Measurements from ENCODE around the gene P2RX6. TPM values are rescaled to one million over a fixed set of nuclear protein-coding genes. Genes with fewer than 3 reads are reported as not detected.

The P2RX6 gene
- total RNA-seq, 1 donor from 2014 or later, result 0.45 TPM

GRCh38 chr22:21030032-21030431, 15.1 kb downstream of the P2RX6 start:
- DNase-seq (ENCODE audit: low read depth), result no peak
- no peak for FAIRE-seq
- no peak for TF ChIP-seq EZH2 (IDR thresholded peaks at IDR 0.05; ENCODE audit: insufficient read depth, low read length)
- TF ChIP-seq CTCF (IDR thresholded peaks at IDR 0.05; ENCODE audit: insufficient read depth, low read depth, low read length), result no peak
- Histone ChIP-seq H3K79me2 (ENCODE audit: insufficient read depth, low read length) (no peaks in the 10 kb centered on the region), H3K9ac (ENCODE audit: low read length) (no peak overlapping the region), H3K4me3 (ENCODE audit: insufficient read depth, low read depth, low read length) (no peak overlapping the region), H3K4me1 (ENCODE audit: insufficient read depth, low read length) (peaks cover 7% of the 10 kb centered on the region), H2AFZ (ENCODE audit: low read depth, low read length) (no peak overlapping the region), H3K4me2 (ENCODE audit: low read length) (no peak overlapping the region), H3K9me3 (ENCODE audit: insufficient read depth, low read depth, low read length) (no peaks in the 10 kb centered on the region), H3K27ac (ENCODE audit: low read depth, low read length) (no peak overlapping the region), H3K27me3 (ENCODE audit: insufficient read depth, low read length) (peaks cover 15% of the 10 kb centered on the region), H3K36me3 (ENCODE audit: insufficient read depth, low read length) (no peaks in the 10 kb centered on the region), H4K20me1 (ENCODE audit: insufficient read depth, low read length) (no peaks in the 10 kb centered on the region)
- Mint-ChIP-seq H3K36me3 (ENCODE audit: low read depth, unreplicated experiment) (no peaks in the 10 kb centered on the region), H3K4me1 (ENCODE audit: low read depth, unreplicated experiment) (peaks cover 6% of the 10 kb centered on the region), H3K27me3 (ENCODE audit: low read depth, unreplicated experiment) (peaks cover 40% of the 10 kb centered on the region), H3K4me3 (ENCODE audit: unreplicated experiment) (no peak overlapping the region), H3K27ac (ENCODE audit: unreplicated experiment) (no peak overlapping the region), H3K9me3 (ENCODE audit: unreplicated experiment) (no peaks in the 10 kb centered on the region)

GRCh38 chr22:21030621-21031544, 15.9 kb downstream of the P2RX6 start:
- Histone ChIP-seq H3K36me3 (ENCODE audit: insufficient read depth, low read length) (no peaks in the 10 kb centered on the region), H4K20me1 (ENCODE audit: insufficient read depth, low read length) (no peaks in the 10 kb centered on the region), H3K9me3 (ENCODE audit: insufficient read depth, low read depth, low read length) (no peaks in the 10 kb centered on the region), H3K9ac (ENCODE audit: low read length) (no peak overlapping the region), H3K27me3 (ENCODE audit: insufficient read depth, low read length) (peaks cover 15% of the 10 kb centered on the region), H3K4me1 (ENCODE audit: insufficient read depth, low read length) (peaks cover 7% of the 10 kb centered on the region), H3K4me3 (ENCODE audit: insufficient read depth, low read depth, low read length) (no peak overlapping the region), H3K4me2 (ENCODE audit: low read length) (no peak overlapping the region), H2AFZ (ENCODE audit: low read depth, low read length) (no peak overlapping the region), H3K79me2 (ENCODE audit: insufficient read depth, low read length) (no peaks in the 10 kb centered on the region), H3K27ac (ENCODE audit: low read depth, low read length) (no peak overlapping the region)
- no peaks in the 10 kb centered on the region for H3K36me3 Mint-ChIP-seq (ENCODE audit: low read depth, unreplicated experiment)
- H3K4me3 Mint-ChIP-seq (ENCODE audit: unreplicated experiment), result no peak overlapping the region
- peaks cover 3% of the 10 kb centered on the region for H3K4me1 Mint-ChIP-seq (ENCODE audit: low read depth, unreplicated experiment)
- DNase-seq (ENCODE audit: low read depth), result no peak
- H3K9me3 Mint-ChIP-seq (ENCODE audit: unreplicated experiment), result no peaks in the 10 kb centered on the region
- H3K27me3 Mint-ChIP-seq (ENCODE audit: low read depth, unreplicated experiment), result peaks cover 32% of the 10 kb centered on the region
- H3K27ac Mint-ChIP-seq (ENCODE audit: unreplicated experiment), result no peak overlapping the region
- FAIRE-seq, result no peak
- TF ChIP-seq CTCF (IDR thresholded peaks at IDR 0.05; ENCODE audit: insufficient read depth, low read depth, low read length) (no peak), EZH2 (IDR thresholded peaks at IDR 0.05; ENCODE audit: insufficient read depth, low read length) (no peak)

GRCh38 chr22:21031545-21032036, 16.6 kb downstream of the P2RX6 start:
- no peak overlapping the region for H3K9ac ChIP-seq (ENCODE audit: low read length)
- no peak overlapping the region for H2AFZ ChIP-seq (ENCODE audit: low read depth, low read length)
- peaks cover 7% of the 10 kb centered on the region for H3K4me1 ChIP-seq (ENCODE audit: insufficient read depth, low read length)
- no peaks in the 10 kb centered on the region for H4K20me1 ChIP-seq (ENCODE audit: insufficient read depth, low read length)
- H3K4me2 ChIP-seq (ENCODE audit: low read length), result no peak overlapping the region
- Mint-ChIP-seq H3K4me3 (ENCODE audit: unreplicated experiment) (no peak overlapping the region), H3K27me3 (ENCODE audit: low read depth, unreplicated experiment) (peaks cover 29% of the 10 kb centered on the region), H3K4me1 (ENCODE audit: low read depth, unreplicated experiment) (peaks cover 3% of the 10 kb centered on the region), H3K27ac (ENCODE audit: unreplicated experiment) (no peak overlapping the region), H3K9me3 (ENCODE audit: unreplicated experiment) (no peaks in the 10 kb centered on the region), H3K36me3 (ENCODE audit: low read depth, unreplicated experiment) (no peaks in the 10 kb centered on the region)
- H3K9me3 ChIP-seq (ENCODE audit: insufficient read depth, low read depth, low read length), result no peaks in the 10 kb centered on the region
- DNase-seq (ENCODE audit: low read depth) (no peak), FAIRE-seq (no peak)
- no peak overlapping the region for H3K4me3 ChIP-seq (ENCODE audit: insufficient read depth, low read depth, low read length)
- peaks cover 15% of the 10 kb centered on the region for H3K27me3 ChIP-seq (ENCODE audit: insufficient read depth, low read length)
- no peaks in the 10 kb centered on the region for H3K36me3 ChIP-seq (ENCODE audit: insufficient read depth, low read length)
- H3K27ac ChIP-seq (ENCODE audit: low read depth, low read length), result no peak overlapping the region
- no peaks in the 10 kb centered on the region for H3K79me2 ChIP-seq (ENCODE audit: insufficient read depth, low read length)
- TF ChIP-seq EZH2 (IDR thresholded peaks at IDR 0.05; ENCODE audit: insufficient read depth, low read length) (no peak), CTCF (IDR thresholded peaks at IDR 0.05; ENCODE audit: insufficient read depth, low read depth, low read length) (no peak)

Measured in astrocyte (in vitro differentiated cells and primary cell).